ENCODE results near the gene ARID3B.

DNA sequence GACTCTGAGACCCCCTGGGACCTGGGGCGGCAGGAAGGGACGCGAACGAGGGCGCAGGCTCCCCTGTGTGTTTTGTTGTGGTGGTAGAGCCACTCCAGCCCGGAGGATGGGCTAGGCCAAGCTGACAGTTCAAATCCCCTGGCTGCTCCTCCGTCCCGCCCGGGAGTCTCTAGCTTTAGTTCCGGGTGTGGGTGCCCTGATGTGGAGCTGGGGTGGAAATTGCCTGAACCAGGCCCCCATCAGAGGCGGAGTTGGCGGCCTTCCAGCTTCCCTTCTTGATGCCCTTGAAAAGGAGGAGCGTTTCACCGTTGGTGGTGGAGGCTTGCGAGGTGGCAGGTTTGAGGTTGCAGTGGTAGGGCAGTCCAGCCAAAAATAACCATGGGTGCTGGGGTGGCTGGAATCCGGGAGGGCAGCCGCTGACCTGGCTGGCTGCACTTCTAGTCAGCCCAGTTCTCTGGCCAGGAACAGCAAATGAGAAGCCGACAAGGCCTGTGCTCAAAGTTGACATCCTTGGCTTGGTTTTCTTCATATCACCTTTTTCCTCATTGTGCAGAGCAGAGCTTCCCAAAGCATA lies 75.4 kb downstream of the ARID3B start:
- TF ChIP-seq, protein P1, sequence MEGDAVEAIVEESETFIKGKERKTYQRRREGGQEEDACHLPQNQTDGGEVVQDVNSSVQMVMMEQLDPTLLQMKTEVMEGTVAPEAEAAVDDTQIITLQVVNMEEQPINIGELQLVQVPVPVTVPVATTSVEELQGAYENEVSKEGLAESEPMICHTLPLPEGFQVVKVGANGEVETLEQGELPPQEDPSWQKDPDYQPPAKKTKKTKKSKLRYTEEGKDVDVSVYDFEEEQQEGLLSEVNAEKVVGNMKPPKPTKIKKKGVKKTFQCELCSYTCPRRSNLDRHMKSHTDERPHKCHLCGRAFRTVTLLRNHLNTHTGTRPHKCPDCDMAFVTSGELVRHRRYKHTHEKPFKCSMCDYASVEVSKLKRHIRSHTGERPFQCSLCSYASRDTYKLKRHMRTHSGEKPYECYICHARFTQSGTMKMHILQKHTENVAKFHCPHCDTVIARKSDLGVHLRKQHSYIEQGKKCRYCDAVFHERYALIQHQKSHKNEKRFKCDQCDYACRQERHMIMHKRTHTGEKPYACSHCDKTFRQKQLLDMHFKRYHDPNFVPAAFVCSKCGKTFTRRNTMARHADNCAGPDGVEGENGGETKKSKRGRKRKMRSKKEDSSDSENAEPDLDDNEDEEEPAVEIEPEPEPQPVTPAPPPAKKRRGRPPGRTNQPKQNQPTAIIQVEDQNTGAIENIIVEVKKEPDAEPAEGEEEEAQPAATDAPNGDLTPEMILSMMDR (conservative IDR thresholded peaks at IDR 0.05; ENCODE audit: low read length), result no peak
- no peak for TF ChIP-seq EZH2phosphoT487 (IDR thresholded peaks at IDR 0.05; ENCODE audit: borderline replicate concordance, low read depth, low read length)
